Fibroblast of mammary gland (primary cell): Measurements from ENCODE around the gene RAB3A.

Source experiments
- DNase-seq: peaks from one replicate; pipeline ENCODE4 v3.0.0-alpha.2; 2010; ENCODE audit warnings: low read depth
- H3K4me3 ChIP-seq: 2 replicates; pipeline ENCODE4 v1.5.1; 2011; ENCODE audit warnings: low read depth, mild to moderate bottlenecking, low read length, moderate library complexity; ENCODE audit not compliant: control insufficient read depth
- CTCF ChIP-seq: conservative IDR thresholded peaks from 2 replicates; pipeline ENCODE4 v1.5.1; 2011; ENCODE audit warnings: low read depth, low read length, inconsistent platforms; ENCODE audit not compliant: control insufficient read depth, insufficient read depth

RAB3A gene

GRCh38 chr19:18193388-18194180 lies 10.3 kb downstream of the RAB3A start:
- peak; percentile 8 for DNase-seq
- peak overlapping the region; percentile 77 for H3K4me3 ChIP-seq
- TF ChIP-seq CTCF, result no peak

- TF ChIP-seq CTCF, result no peak
- peak within 1 kb of the TSS; percentile 77 for H3K4me3 ChIP-seq
- DNase-seq, result peak; percentile 100
Measured at GRCh38 chr19:18192673-18193387, 11.0 kb downstream of the RAB3A start, which contains the start of gene MPV17L2. Gene MPV17L2, plus strand, starts transcription at chr19:18193218. Its CDS starts 64 bp downstream, at chr19:18193282.

GRCh38 chr19:18191640-18192062 lies 12.2 kb downstream of the RAB3A start:
- TF ChIP-seq CTCF, result no peak
- peak overlapping the region; percentile 68 for H3K4me3 ChIP-seq

DNA sequence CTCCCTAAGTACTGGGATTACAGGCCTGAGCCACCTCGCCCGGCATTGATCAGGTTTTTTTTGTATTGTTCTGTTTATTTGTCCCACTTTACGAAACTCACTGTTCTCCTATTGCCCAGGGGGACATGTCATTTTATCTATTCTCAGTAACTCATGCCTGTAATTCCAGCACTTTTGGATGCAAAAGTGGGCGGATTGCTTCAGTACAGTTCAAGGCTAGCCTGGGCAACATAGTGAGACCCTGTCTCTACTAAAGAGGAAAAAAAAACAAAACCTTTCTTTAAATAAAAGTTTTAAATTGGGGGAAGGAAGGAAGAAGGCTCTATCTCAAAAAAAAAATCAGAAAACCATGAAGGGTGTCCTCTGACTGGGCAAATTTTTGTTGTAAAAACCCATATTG lies 13.6 kb downstream of the RAB3A start:
- no peak for TF ChIP-seq CTCF
- H3K4me3 ChIP-seq, result no peak overlapping the region

More at GRCh38 chr19:18191640-18192062, 12.2 kb downstream of the RAB3A start:
- no peak for DNase-seq

GRCh38 chr19:18185538-18185937 lies 18.3 kb downstream of the RAB3A start:
- no peak for TF ChIP-seq CTCF
- no peak for DNase-seq
- H3K4me3 ChIP-seq, result no peak overlapping the region

More for the DNA sequence above, 13.6 kb downstream of the RAB3A start:
- DNase-seq, result no peak

- no peak for TF ChIP-seq CTCF
- H3K4me3 ChIP-seq, result no peak overlapping the region
- no peak for DNase-seq
Measured at GRCh38 chr19:18183529-18183928, 20.3 kb downstream of the RAB3A start.
